Skeletal muscle tissue (tissue), 4 donors: ENCODE measurements around the gene OPHN1. TPM values are rescaled to one million over a fixed set of nuclear protein-coding genes. Genes with fewer than 3 reads are reported as not detected.

ENCODE experiments used
- H3K27ac ChIP-seq: one replicate; pipeline ENCODE4 v1.7.0; 2013; ENCODE audit warnings: mild to moderate bottlenecking, low read depth, low read length, inconsistent platforms
- H3K27me3 ChIP-seq, 3 donors: one replicate each; pipeline ENCODE4 v1.7.0; 2013; ENCODE audit warnings: low read length in 3 of 3; ENCODE audit not compliant: control insufficient read depth in 3 of 3, insufficient read depth in 3 of 3
- H3K36me3 ChIP-seq, 3 donors: one replicate each; pipeline ENCODE4 v1.7.0; 2013; ENCODE audit warnings: low read length in 3 of 3; ENCODE audit not compliant: control insufficient read depth in 3 of 3, insufficient read depth in 3 of 3
- H3K4me1 ChIP-seq, 3 donors: one replicate each; pipeline ENCODE4 v1.7.0; 2013; ENCODE audit warnings: low read length in 3 of 3, mild to moderate bottlenecking in 3 of 3; ENCODE audit not compliant: control insufficient read depth in 3 of 3, insufficient read depth in 3 of 3
- H3K4me3 ChIP-seq, 3 donors: one replicate each; pipeline ENCODE4 v1.7.0; 2013; ENCODE audit warnings: low read length in 3 of 3
- H3K9ac ChIP-seq, 3 donors: one replicate each; pipeline ENCODE4 v1.7.0; 2013; ENCODE audit warnings: low read length in 3 of 3, mild to moderate bottlenecking in 3 of 3, moderate library complexity in 2 of 3, low read depth in 1 of 3
- H3K9me3 ChIP-seq, 3 donors: one replicate each; pipeline ENCODE4 v1.7.0; 2013; ENCODE audit warnings: low read length in 3 of 3; ENCODE audit not compliant: control insufficient read depth in 3 of 3
- total RNA-seq: library from RNA; depleted of rRNA; stranded (reverse); fragments of >200 nt; gene quantifications from one replicate; pipeline ENCODE4 v1.2.3, GENCODE V29; 2014
- donor health status: Osteomylitis.

The OPHN1 gene
- total RNA-seq, 1 donor from 2014 or later = 16.7 TPM

DNA sequence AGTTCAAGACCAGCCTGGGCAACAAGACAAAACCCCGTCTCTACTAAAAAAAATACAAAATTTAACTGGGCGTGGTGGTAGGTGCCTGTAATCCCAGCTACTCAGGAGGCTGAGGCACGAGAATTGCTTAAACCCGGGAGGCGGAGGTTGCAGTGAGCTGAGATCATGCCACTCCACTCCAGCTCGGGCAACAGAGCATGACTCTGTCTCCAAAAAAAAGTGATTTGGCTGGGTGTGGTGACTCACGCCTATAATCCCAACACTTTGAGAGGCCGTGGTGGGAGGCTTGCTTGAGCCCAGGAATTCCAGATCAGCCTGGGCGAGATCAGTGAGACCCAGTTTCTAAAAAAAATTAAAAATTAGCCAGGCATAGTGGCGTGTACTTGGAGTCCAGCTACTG lies 4.1 kb downstream of the OPHN1 start:
- Histone ChIP-seq H3K27me3 (no peaks in the 10 kb centered on the region), H3K27ac (no peak overlapping the region)

DNA sequence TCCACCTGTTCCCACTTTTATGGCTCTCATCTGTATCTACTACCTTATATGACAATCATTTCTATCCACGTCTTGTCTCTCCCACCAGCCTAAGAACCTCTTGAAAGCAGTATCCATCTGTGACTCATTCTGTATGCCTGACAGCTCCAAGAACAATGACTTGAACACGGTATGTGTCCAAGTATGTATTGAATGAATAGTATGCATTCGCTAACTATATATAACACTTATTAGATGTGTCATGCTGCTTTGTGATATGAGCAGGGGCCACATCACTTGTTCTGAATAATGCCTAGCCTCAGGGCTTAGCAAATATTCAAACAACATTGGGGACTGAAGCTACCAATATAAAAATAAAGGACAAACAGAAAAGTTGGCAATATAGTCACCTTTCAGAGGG lies 4.9 kb downstream of the OPHN1 start:
- H3K9me3 ChIP-seq = no peaks in the 10 kb centered on the region
- H3K36me3 ChIP-seq = no peaks in the 10 kb centered on the region
- no peak overlapping the region for H3K4me3 ChIP-seq
- peaks cover 0 to 6% (median 0%) of the 10 kb centered on the region in 3 donors for H3K4me1 ChIP-seq
- H3K9ac ChIP-seq = no peak overlapping the region
- H3K27ac ChIP-seq = no peak overlapping the region
- no peaks in the 10 kb centered on the region for H3K27me3 ChIP-seq

More for the DNA sequence above, 4.1 kb downstream of the OPHN1 start:
- no peak overlapping the region for H3K4me3 ChIP-seq
- no peak overlapping the region for H3K9ac ChIP-seq
- peaks cover 0 to 6% (median 1%) of the 10 kb centered on the region in 3 donors for H3K4me1 ChIP-seq
- H3K36me3 ChIP-seq = no peaks in the 10 kb centered on the region
- no peaks in the 10 kb centered on the region for H3K9me3 ChIP-seq

DNA sequence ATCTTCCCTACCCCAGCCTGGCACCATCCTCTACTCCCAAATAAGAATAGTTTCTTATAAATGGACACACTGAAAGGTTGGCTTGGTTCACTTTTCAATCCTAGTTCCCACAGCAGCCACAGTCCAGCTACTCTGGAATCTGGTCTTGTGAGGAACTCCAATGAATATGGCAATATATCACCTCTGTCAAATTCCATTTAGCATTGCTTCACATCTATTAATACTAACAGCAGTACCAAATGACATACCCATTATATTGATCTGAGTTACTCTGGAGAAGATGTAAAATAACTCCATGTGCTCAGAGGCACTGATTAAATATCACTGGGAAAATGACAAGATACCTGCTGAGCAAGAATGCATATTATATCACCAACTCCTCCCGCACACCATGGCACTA lies 8.6 kb downstream of the OPHN1 start:
- Histone ChIP-seq H3K36me3 (no peaks in the 10 kb centered on the region), H3K27ac (no peak overlapping the region), H3K4me1 (peaks cover 0 to 3% (median 0%) of the 10 kb centered on the region in 3 donors), H3K4me3 (no peak overlapping the region), H3K27me3 (no peaks in the 10 kb centered on the region), H3K9ac (no peak overlapping the region), H3K9me3 (no peaks in the 10 kb centered on the region)

DNA sequence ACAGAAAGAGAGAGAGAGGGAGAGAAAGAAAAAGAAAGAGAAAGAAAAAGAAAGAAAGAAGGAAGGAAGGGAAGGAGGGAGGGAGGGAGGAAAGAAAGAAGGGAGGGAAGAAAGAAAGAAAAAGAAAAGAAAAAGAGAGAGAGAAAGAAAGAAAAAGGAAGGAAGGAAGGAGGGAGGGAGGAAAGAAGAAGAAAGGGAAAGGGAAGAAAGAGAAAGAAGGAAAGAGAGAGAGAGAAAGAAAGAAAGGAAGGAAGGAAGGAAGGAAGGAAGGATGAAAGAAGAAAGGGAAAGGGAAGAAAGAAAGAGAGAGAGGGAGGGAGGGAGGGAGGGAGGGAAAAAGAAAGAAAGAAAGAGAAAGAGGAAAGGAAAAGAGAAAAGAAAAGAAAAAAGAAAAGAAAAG lies 10.8 kb downstream of the OPHN1 start:
- H3K27ac ChIP-seq = no peak overlapping the region
- H3K9me3 ChIP-seq = no peaks in the 10 kb centered on the region
- H3K4me3 ChIP-seq = no peak overlapping the region
- no peaks in the 10 kb centered on the region for H3K27me3 ChIP-seq
- peaks cover 3 to 9% (median 8%) of the 10 kb centered on the region in 3 donors for H3K4me1 ChIP-seq
- H3K9ac ChIP-seq = no peak overlapping the region
- H3K36me3 ChIP-seq = no peaks in the 10 kb centered on the region

DNA sequence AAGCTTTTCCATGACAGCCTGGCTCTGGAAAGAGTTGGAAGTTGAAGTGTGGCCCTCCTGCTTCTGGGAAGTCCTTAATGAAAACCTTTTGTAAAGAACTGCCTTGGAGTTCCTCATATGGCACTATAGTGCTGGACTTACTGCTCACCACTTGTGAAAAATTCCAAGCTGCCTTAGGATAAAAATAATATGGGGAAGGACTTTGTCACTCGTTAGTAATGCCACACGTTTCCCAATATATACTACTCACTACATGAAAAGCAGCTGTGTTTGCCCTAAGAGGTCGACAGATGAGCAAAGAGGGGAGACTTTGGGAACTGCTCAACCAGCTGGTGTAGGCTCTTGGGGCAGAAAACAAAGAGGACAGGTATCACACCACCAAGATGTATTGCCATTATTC lies 11.7 kb downstream of the OPHN1 start:
- no peaks in the 10 kb centered on the region for H3K27me3 ChIP-seq
- H3K36me3 ChIP-seq = no peaks in the 10 kb centered on the region
- H3K27ac ChIP-seq = no peak overlapping the region
- no peak overlapping the region for H3K9ac ChIP-seq
- peaks cover 4 to 11% (median 10%) of the 10 kb centered on the region in 3 donors for H3K4me1 ChIP-seq
- no peak overlapping the region for H3K4me3 ChIP-seq
- no peaks in the 10 kb centered on the region for H3K9me3 ChIP-seq

DNA sequence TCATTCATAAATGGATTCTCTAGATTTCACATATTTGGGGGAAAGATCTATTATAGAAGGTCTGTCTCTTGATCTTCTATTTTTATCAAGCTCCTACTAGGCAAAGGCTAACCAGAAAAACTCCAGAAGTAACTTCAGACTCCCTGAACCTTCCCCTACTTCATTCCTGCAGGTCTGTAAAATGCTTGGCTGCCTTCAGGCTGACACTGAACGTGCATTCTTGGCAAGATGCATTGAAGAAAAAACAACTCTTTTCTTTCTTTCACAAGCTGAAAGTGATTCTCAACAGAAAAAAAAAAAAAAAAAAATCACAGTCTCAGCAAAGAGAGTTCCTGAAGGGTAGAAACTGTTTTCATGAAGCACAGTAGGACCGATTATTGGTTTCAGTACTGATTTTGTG lies 12.7 kb downstream of the OPHN1 start:
- Histone ChIP-seq H3K4me3 (no peak overlapping the region), H3K27ac (no peak overlapping the region), H3K27me3 (no peaks in the 10 kb centered on the region), H3K9ac (no peak overlapping the region), H3K9me3 (no peaks in the 10 kb centered on the region), H3K36me3 (no peaks in the 10 kb centered on the region), H3K4me1 (peaks cover 8 to 13% (median 12%) of the 10 kb centered on the region in 3 donors)

DNA sequence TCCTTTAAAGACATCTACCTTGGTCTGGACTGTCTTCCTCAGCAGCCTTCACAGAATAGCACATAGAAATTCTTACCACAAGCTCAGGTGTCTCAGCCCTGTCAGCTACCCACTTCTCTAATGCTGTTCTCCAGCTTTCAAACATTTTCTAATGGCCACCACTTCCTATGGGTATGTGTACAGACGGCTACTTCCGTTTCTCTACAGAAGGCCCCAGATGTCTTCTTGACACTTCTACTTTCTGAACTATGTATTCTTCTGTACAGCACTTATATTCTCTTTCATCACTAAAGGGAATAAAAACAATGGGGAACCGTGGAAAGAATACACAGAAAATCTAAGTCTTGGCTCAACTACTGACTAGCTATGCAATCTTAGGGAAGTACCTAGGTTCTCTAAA lies 13.3 kb downstream of the OPHN1 start:
- peaks cover 8 to 15% (median 14%) of the 10 kb centered on the region in 3 donors for H3K4me1 ChIP-seq
- no peaks in the 10 kb centered on the region for H3K27me3 ChIP-seq
- no peaks in the 10 kb centered on the region for H3K9me3 ChIP-seq
- no peak overlapping the region for H3K4me3 ChIP-seq
- no peak overlapping the region for H3K9ac ChIP-seq
- no peak overlapping the region for H3K27ac ChIP-seq
- no peaks in the 10 kb centered on the region for H3K36me3 ChIP-seq

DNA sequence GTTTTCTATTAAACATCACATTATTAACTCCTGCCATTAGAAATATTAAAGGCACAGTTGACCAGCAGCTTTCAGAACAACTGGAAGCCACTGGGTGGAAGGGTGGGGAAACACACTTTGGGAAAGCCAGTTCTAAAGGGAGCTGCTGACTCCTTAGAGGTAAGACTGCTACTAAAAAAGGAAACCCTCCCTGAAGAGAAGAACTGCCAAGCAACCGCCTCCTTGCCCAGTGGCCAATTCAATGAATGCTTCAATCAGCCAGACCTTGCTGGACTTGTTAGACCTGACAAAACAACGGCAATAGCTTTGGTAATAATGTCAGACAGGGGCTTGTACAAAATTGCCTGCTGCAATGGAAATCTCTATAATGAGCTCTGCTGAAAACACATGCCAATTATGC lies 15.6 kb downstream of the OPHN1 start:
- H3K36me3 ChIP-seq = no peaks in the 10 kb centered on the region
- no peaks in the 10 kb centered on the region for H3K27me3 ChIP-seq
- no peak overlapping the region for H3K27ac ChIP-seq
- H3K9me3 ChIP-seq = no peaks in the 10 kb centered on the region
- H3K4me1 ChIP-seq = peaks cover 11 to 19% (median 14%) of the 10 kb centered on the region in 3 donors
- H3K4me3 ChIP-seq = no peak overlapping the region
- peak overlapping the region in 1 of 3 donors; percentile 10 for H3K9ac ChIP-seq

DNA sequence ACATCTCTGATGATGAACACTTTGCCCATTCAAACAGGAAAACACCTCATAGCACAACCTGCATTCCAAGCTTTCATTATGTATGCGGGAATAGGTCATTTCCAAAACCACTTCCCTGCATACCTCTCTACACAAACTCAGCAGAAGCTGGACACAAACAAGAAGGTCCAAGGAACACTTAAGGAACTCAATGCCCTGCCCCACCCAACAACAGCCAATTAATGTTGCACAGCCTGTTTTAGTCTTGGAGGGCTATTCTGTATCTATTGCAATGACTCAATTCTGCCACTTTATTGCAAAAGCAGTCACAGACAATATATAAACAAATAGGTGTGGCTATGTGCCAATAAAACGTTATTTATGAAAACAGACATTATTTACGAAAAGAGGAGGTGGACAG lies 16.7 kb downstream of the OPHN1 start:
- Histone ChIP-seq H3K36me3 (no peaks in the 10 kb centered on the region), H3K4me1 (peaks cover 11 to 16% (median 14%) of the 10 kb centered on the region in 3 donors), H3K4me3 (no peak overlapping the region), H3K9me3 (no peaks in the 10 kb centered on the region), H3K9ac (no peak overlapping the region), H3K27ac (no peak overlapping the region), H3K27me3 (no peaks in the 10 kb centered on the region)

DNA sequence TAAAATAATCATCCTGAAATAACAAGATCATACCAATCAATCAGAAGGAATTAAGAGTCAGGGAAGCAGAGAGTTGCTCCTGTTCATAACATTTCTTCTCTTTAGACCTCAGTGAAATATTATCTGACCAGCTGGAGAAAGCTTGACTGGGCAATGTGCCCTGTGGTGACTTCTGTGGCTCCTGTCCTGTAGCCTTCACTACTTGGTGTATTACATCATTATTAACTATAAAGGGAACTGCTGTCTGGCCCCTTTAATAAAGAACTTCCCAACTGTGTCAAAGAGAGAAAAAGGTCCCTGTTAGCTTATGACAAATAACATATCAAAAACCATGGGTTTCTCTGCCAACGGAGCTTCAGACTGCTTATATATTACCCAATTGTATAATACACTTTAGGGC lies 18.0 kb downstream of the OPHN1 start:
- no peaks in the 10 kb centered on the region for H3K9me3 ChIP-seq
- H3K4me1 ChIP-seq = peaks cover 11 to 16% (median 14%) of the 10 kb centered on the region in 3 donors

DNA sequence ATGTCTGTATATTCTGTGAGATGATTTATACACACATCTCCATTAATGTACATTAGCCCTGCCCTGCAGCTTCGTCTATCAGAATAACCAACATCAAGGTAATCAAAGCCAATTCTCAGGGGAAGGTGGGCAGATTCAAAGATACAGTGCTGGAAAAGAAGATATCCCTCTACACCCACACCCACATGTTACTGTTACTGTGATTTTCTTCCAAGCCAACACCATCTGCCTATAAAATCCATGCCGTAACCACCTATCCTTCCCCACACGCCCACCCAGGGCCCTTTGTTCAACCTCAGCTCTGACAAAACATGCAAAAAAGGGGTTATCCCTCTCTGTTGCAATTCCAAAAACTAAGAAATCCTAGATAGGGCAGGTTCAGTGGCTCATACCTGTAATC lies 20.0 kb downstream of the OPHN1 start:
- Histone ChIP-seq H3K9me3 (no peaks in the 10 kb centered on the region), H3K27me3 (no peaks in the 10 kb centered on the region), H3K4me1 (peaks cover 11 to 15% (median 13%) of the 10 kb centered on the region in 3 donors), H3K9ac (no peak overlapping the region), H3K36me3 (no peaks in the 10 kb centered on the region), H3K4me3 (no peak overlapping the region), H3K27ac (no peak overlapping the region)

More for the DNA sequence above, 18.0 kb downstream of the OPHN1 start:
- H3K27ac ChIP-seq = peak overlapping the region; percentile 49
- no peaks in the 10 kb centered on the region for H3K27me3 ChIP-seq
- H3K4me3 ChIP-seq = no peak overlapping the region
- H3K9ac ChIP-seq = no peak overlapping the region
- H3K36me3 ChIP-seq = no peaks in the 10 kb centered on the region
